Osteocyte (in vitro differentiated cells): ENCODE data around the gene SAP30L. TPM values are rescaled to one million over a fixed set of nuclear protein-coding genes. Genes with fewer than 3 reads are reported as not detected.

ENCODE experiments used
- DNase-seq: peaks from one replicate; pipeline ENCODE4 v3.0.0; 2021; ENCODE audit warnings: mixed read lengths; ENCODE audit not compliant: unreplicated experiment; ENCODE audit errors: extremely low spot score
- H3K27ac Mint-ChIP-seq: one replicate; pipeline ENCODE4 v1.8.0; 2021; ENCODE audit warnings: mild to moderate bottlenecking, mixed read lengths; ENCODE audit not compliant: unreplicated experiment
- H3K27me3 Mint-ChIP-seq: one replicate; pipeline ENCODE4 v1.8.0; 2021; ENCODE audit warnings: mixed read lengths; ENCODE audit not compliant: unreplicated experiment
- H3K36me3 Mint-ChIP-seq: one replicate; pipeline ENCODE4 v1.8.0; 2021; ENCODE audit warnings: mixed read lengths; ENCODE audit not compliant: unreplicated experiment
- H3K4me1 Mint-ChIP-seq: one replicate; pipeline ENCODE4 v1.8.0; 2021; ENCODE audit warnings: mixed read lengths; ENCODE audit not compliant: unreplicated experiment
- H3K4me3 Mint-ChIP-seq: one replicate; pipeline ENCODE4 v1.8.0; 2021; ENCODE audit warnings: mild to moderate bottlenecking, moderate library complexity, mixed read lengths; ENCODE audit not compliant: unreplicated experiment
- H3K9me3 Mint-ChIP-seq: one replicate; pipeline ENCODE4 v1.8.0; 2021; ENCODE audit warnings: mixed read lengths; ENCODE audit not compliant: unreplicated experiment
- CTCF ChIP-seq: fragments of 200-600 bp; sonication (generic); IDR thresholded peaks from 2 replicates; pipeline ENCODE4 v1.5.0; 2021; ENCODE audit warnings: antibody characterized with exemption, mild to moderate bottlenecking, moderate library complexity
- total RNA-seq: library from RNA; stranded (reverse); gene quantifications from 2 replicates; pipeline ENCODE4 v1.2.1, GENCODE V29; 2021

SAP30L gene
- total RNA-seq, 1 donor from 2014 or later = 45.9 TPM

GRCh38 chr5:154472871-154473580 lies 27.2 kb downstream of the SAP30L start:
- H3K4me1 Mint-ChIP-seq = peaks cover 43% of the 10 kb centered on the region

GRCh38 chr5:154473581-154474283 lies 27.9 kb downstream of the SAP30L start:
- Mint-ChIP-seq H3K36me3 (peaks cover 2% of the 10 kb centered on the region), H3K4me3 (no peak overlapping the region), H3K27me3 (peaks cover 90% of the 10 kb centered on the region), H3K4me1 (peaks cover 45% of the 10 kb centered on the region), H3K27ac (no peak overlapping the region), H3K9me3 (no peaks in the 10 kb centered on the region)
- no peak for TF ChIP-seq CTCF
- no peak for DNase-seq

More at GRCh38 chr5:154472871-154473580, 27.2 kb downstream of the SAP30L start:
- Mint-ChIP-seq H3K27me3 (peaks cover 91% of the 10 kb centered on the region), H3K36me3 (peaks cover 2% of the 10 kb centered on the region), H3K9me3 (no peaks in the 10 kb centered on the region), H3K4me3 (peak overlapping the region; percentile 20), H3K27ac (no peak overlapping the region)
- DNase-seq = no peak
- no peak for TF ChIP-seq CTCF

GRCh38 chr5:154474396-154475334 lies 28.9 kb downstream of the SAP30L start:
- Mint-ChIP-seq H3K27ac (no peak overlapping the region), H3K4me3 (no peak overlapping the region), H3K27me3 (peaks cover 90% of the 10 kb centered on the region), H3K9me3 (no peaks in the 10 kb centered on the region), H3K4me1 (peaks cover 53% of the 10 kb centered on the region), H3K36me3 (peaks cover 2% of the 10 kb centered on the region)
- no peak for DNase-seq
- no peak for TF ChIP-seq CTCF

GRCh38 chr5:154475591-154476353 lies 30.0 kb downstream of the SAP30L start:
- Mint-ChIP-seq H3K4me1 (peaks cover 54% of the 10 kb centered on the region), H3K27me3 (peaks cover 88% of the 10 kb centered on the region), H3K27ac (no peak overlapping the region), H3K9me3 (no peaks in the 10 kb centered on the region), H3K36me3 (peaks cover 2% of the 10 kb centered on the region), H3K4me3 (no peak overlapping the region)
- no peak for TF ChIP-seq CTCF
- DNase-seq = no peak
